Nephron progenitor cell (in vitro differentiated cells): Measurements from ENCODE around the gene EBF3.

ENCODE experiments used
- DNase-seq: peaks from one replicate; pipeline ENCODE4 v3.0.0; 2021
- H3K27ac Mint-ChIP-seq: 2 replicates; pipeline ENCODE4 v1.8.0; 2021; ENCODE audit warnings: mild to moderate bottlenecking, moderate library complexity, mixed read lengths
- H3K27me3 Mint-ChIP-seq: 2 replicates; pipeline ENCODE4 v1.8.0; 2021; ENCODE audit warnings: mild to moderate bottlenecking, low read depth, mixed read lengths; ENCODE audit not compliant: poor library complexity
- H3K36me3 Mint-ChIP-seq: 2 replicates; pipeline ENCODE4 v1.8.0; 2021; ENCODE audit warnings: low read depth, mixed read lengths
- H3K4me1 Mint-ChIP-seq: 2 replicates; pipeline ENCODE4 v1.8.0; 2021; ENCODE audit warnings: mixed read lengths
- H3K4me3 Mint-ChIP-seq: 2 replicates; pipeline ENCODE4 v1.8.0; 2021; ENCODE audit warnings: mild to moderate bottlenecking, moderate library complexity, mixed read lengths
- H3K9me3 Mint-ChIP-seq: 2 replicates; pipeline ENCODE4 v1.8.0; 2021; ENCODE audit warnings: mild to moderate bottlenecking, moderate library complexity, mixed read lengths
- TF ChIP-seq, protein P1 (sequence below): fragments of 200-600 bp; sonication (generic); IDR thresholded peaks from 2 replicates; pipeline ENCODE4 v1.5.0; 2021; ENCODE audit warnings: antibody characterized with exemption

EBF3 gene

GRCh38 chr10:129850790-129851189, 113.3 kb downstream of the EBF3 start:
- TF ChIP-seq, protein P1, sequence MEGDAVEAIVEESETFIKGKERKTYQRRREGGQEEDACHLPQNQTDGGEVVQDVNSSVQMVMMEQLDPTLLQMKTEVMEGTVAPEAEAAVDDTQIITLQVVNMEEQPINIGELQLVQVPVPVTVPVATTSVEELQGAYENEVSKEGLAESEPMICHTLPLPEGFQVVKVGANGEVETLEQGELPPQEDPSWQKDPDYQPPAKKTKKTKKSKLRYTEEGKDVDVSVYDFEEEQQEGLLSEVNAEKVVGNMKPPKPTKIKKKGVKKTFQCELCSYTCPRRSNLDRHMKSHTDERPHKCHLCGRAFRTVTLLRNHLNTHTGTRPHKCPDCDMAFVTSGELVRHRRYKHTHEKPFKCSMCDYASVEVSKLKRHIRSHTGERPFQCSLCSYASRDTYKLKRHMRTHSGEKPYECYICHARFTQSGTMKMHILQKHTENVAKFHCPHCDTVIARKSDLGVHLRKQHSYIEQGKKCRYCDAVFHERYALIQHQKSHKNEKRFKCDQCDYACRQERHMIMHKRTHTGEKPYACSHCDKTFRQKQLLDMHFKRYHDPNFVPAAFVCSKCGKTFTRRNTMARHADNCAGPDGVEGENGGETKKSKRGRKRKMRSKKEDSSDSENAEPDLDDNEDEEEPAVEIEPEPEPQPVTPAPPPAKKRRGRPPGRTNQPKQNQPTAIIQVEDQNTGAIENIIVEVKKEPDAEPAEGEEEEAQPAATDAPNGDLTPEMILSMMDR: no peak
- peaks cover 51% of the 10 kb centered on the region for H3K4me1 Mint-ChIP-seq
- peaks cover 15% of the 10 kb centered on the region for H3K27me3 Mint-ChIP-seq
- no peak overlapping the region for H3K4me3 Mint-ChIP-seq
- H3K36me3 Mint-ChIP-seq: peaks cover 54% of the 10 kb centered on the region
- H3K9me3 Mint-ChIP-seq: no peaks in the 10 kb centered on the region
- no peak overlapping the region for H3K27ac Mint-ChIP-seq
- DNase-seq: no peak

GRCh38 chr10:129850316-129850715, 113.8 kb downstream of the EBF3 start:
- peaks cover 51% of the 10 kb centered on the region for H3K4me1 Mint-ChIP-seq
- TF ChIP-seq, protein P1: no peak
- no peaks in the 10 kb centered on the region for H3K9me3 Mint-ChIP-seq
- peaks cover 52% of the 10 kb centered on the region for H3K36me3 Mint-ChIP-seq
- H3K4me3 Mint-ChIP-seq: no peak overlapping the region
- peaks cover 15% of the 10 kb centered on the region for H3K27me3 Mint-ChIP-seq
- no peak overlapping the region for H3K27ac Mint-ChIP-seq
- DNase-seq: no peak

DNA sequence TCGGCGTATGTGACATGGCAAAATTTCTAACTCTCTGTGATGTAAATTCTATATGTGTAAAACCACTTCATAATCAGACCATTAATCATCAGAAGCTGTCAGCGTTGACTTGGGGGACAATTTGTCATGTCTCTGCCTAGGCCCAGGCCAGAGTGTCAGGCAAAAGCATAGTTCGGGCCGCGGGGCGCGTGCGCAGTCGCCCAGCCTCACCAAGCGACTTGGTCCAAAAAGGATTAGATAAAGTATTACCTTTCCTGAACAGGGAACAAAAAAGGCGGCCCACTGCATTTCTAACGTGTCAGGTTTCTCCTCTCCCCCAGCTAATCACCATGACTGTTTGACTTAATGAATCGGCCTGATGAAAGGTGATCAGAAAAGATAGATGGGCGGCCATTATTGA, 114.2 kb downstream of the EBF3 start:
- no peak for DNase-seq
- Mint-ChIP-seq H3K4me1 (peaks cover 51% of the 10 kb centered on the region), H3K36me3 (peaks cover 55% of the 10 kb centered on the region), H3K4me3 (no peak overlapping the region), H3K27me3 (peaks cover 15% of the 10 kb centered on the region), H3K27ac (no peak overlapping the region), H3K9me3 (no peaks in the 10 kb centered on the region)
- TF ChIP-seq, protein P1: no peak

DNA sequence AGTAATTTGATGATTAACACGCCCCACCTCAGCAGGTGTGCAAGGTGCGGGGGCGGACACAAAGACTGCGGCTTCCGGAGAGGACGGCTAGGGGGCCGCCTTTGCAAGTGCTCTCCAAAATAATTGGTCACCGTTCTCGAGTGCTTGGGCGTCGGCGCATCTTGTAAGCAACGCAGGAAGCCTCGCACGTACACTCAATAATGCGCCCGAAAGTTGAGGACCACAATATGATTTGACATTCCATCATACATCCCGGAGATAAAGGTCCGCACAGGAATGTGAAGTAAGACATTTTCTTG, 114.7 kb downstream of the EBF3 start:
- DNase-seq: no peak
- H3K9me3 Mint-ChIP-seq: no peaks in the 10 kb centered on the region
- H3K27ac Mint-ChIP-seq: no peak overlapping the region
- no peak overlapping the region for H3K4me3 Mint-ChIP-seq
- H3K36me3 Mint-ChIP-seq: peaks cover 60% of the 10 kb centered on the region
- H3K27me3 Mint-ChIP-seq: peaks cover 15% of the 10 kb centered on the region
- H3K4me1 Mint-ChIP-seq: peaks cover 49% of the 10 kb centered on the region
- TF ChIP-seq, protein P1: no peak

- Mint-ChIP-seq H3K9me3 (no peaks in the 10 kb centered on the region), H3K4me3 (no peak overlapping the region), H3K36me3 (peaks cover 59% of the 10 kb centered on the region), H3K27ac (no peak overlapping the region), H3K27me3 (peaks cover 15% of the 10 kb centered on the region), H3K4me1 (peaks cover 43% of the 10 kb centered on the region)
- no peak for DNase-seq
- TF ChIP-seq, protein P1: no peak
Measured at GRCh38 chr10:129848696-129849451, 115.2 kb downstream of the EBF3 start.
